Measurements from ENCODE around the gene MET. TPM values are rescaled to one million over a fixed set of nuclear protein-coding genes. Genes with fewer than 3 reads are reported as not detected.
"Not testable (repeated sequence)": the region's sequence is repeated elsewhere in the genome, so short reads cannot be mapped to it uniquely, and the experiment has no call there.

MET gene
- total RNA-seq, 1 donor from 2014 or later, result 22.8 TPM

GRCh38 chr7:116752305-116753074 lies 80.5 kb downstream of the MET start:
- Mint-ChIP-seq H3K4me1 (no peaks in the 10 kb centered on the region), H3K9me3 (peaks cover 31% of the 10 kb centered on the region), H3K4me3 (no peak overlapping the region), H3K27me3 (ENCODE audit: low read depth) (no peaks in the 10 kb centered on the region), H3K27ac (no peak overlapping the region), H3K36me3 (peaks cover 32% of the 10 kb centered on the region)
- TF ChIP-seq CTCF (IDR thresholded peaks at IDR 0.05; ENCODE audit: unreplicated experiment), result no peak
- no peak for DNase-seq (ENCODE audit: low spot score in 2 of 2, unreplicated experiment in 2 of 2)

- Mint-ChIP-seq H3K36me3 (peaks cover 34% of the 10 kb centered on the region), H3K9me3 (peaks cover 26% of the 10 kb centered on the region), H3K4me3 (no peak overlapping the region), H3K27ac (no peak overlapping the region), H3K27me3 (ENCODE audit: low read depth) (no peaks in the 10 kb centered on the region), H3K4me1 (no peaks in the 10 kb centered on the region)
- no peak for TF ChIP-seq CTCF (IDR thresholded peaks at IDR 0.05; ENCODE audit: unreplicated experiment)
- no peak for DNase-seq (ENCODE audit: low spot score in 2 of 2, unreplicated experiment in 2 of 2)
Observed at GRCh38 chr7:116753130-116753529, 81.1 kb downstream of the MET start.

GRCh38 chr7:116754186-116754585 lies 82.2 kb downstream of the MET start:
- peaks cover 29% of the 10 kb centered on the region for H3K36me3 Mint-ChIP-seq
- H3K27me3 Mint-ChIP-seq (ENCODE audit: low read depth), result no peaks in the 10 kb centered on the region
- no peak for TF ChIP-seq CTCF (IDR thresholded peaks at IDR 0.05; ENCODE audit: unreplicated experiment)
- H3K4me1 Mint-ChIP-seq, result no peaks in the 10 kb centered on the region
- no peak overlapping the region for H3K4me3 Mint-ChIP-seq
- peaks cover 16% of the 10 kb centered on the region for H3K9me3 Mint-ChIP-seq
- DNase-seq (ENCODE audit: low spot score in 2 of 2, unreplicated experiment in 2 of 2), result no peak
- no peak overlapping the region for H3K27ac Mint-ChIP-seq

- no peak overlapping the region for H3K4me3 Mint-ChIP-seq
- no peaks in the 10 kb centered on the region for H3K9me3 Mint-ChIP-seq
- H3K36me3 Mint-ChIP-seq, result peaks cover 14% of the 10 kb centered on the region
- TF ChIP-seq CTCF (IDR thresholded peaks at IDR 0.05; ENCODE audit: unreplicated experiment), result no peak
- no peak overlapping the region for H3K27ac Mint-ChIP-seq
- H3K4me1 Mint-ChIP-seq, result no peaks in the 10 kb centered on the region
- DNase-seq (ENCODE audit: low spot score in 2 of 2, unreplicated experiment in 2 of 2), result no peak
- H3K27me3 Mint-ChIP-seq (ENCODE audit: low read depth), result no peaks in the 10 kb centered on the region
Observed at GRCh38 chr7:116757283-116757682, 85.3 kb downstream of the MET start.

- peaks cover 17% of the 10 kb centered on the region for H3K36me3 Mint-ChIP-seq
- not testable (repeated sequence) for H3K4me1 Mint-ChIP-seq; H3K27me3 Mint-ChIP-seq (ENCODE audit: low read depth); H3K9me3 Mint-ChIP-seq; H3K27ac Mint-ChIP-seq; DNase-seq (ENCODE audit: low spot score in 2 of 2, unreplicated experiment in 2 of 2); H3K4me3 Mint-ChIP-seq
Observed at GRCh38 chr7:116759642-116760041, 87.6 kb downstream of the MET start.

- peaks cover 10% of the 10 kb centered on the region for H3K4me1 Mint-ChIP-seq
- no peak for DNase-seq (ENCODE audit: low spot score in 2 of 2, unreplicated experiment in 2 of 2)
- peaks cover 10% of the 10 kb centered on the region for H3K36me3 Mint-ChIP-seq
- no peaks in the 10 kb centered on the region for H3K9me3 Mint-ChIP-seq
- no peak for TF ChIP-seq CTCF (IDR thresholded peaks at IDR 0.05; ENCODE audit: unreplicated experiment)
- H3K4me3 Mint-ChIP-seq, result no peak overlapping the region
- no peaks in the 10 kb centered on the region for H3K27me3 Mint-ChIP-seq (ENCODE audit: low read depth)
- H3K27ac Mint-ChIP-seq, result no peak overlapping the region
Observed at GRCh38 chr7:116762971-116763370, 91.0 kb downstream of the MET start.

Measured in mesothelial cell of epicardium (in vitro differentiated cells).